ENCODE data around the gene ZNF165.

The ZNF165 gene

DNA sequence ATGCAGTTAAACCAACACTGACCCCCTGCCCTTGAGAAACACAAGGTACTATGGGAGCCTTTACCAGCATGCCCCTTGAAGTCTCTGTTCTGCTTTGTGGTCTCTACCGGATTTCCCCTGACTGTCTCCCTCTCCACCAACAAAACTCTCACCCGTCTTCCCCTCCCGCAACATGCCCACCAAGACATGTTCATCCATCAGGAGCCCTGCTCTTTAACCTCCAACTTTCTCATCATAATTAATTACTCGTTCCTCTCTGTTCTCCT lies 1.1 kb downstream of the ZNF165 start:
- TF ChIP-seq CTCF (IDR thresholded peaks at IDR 0.05): no peak

DNA sequence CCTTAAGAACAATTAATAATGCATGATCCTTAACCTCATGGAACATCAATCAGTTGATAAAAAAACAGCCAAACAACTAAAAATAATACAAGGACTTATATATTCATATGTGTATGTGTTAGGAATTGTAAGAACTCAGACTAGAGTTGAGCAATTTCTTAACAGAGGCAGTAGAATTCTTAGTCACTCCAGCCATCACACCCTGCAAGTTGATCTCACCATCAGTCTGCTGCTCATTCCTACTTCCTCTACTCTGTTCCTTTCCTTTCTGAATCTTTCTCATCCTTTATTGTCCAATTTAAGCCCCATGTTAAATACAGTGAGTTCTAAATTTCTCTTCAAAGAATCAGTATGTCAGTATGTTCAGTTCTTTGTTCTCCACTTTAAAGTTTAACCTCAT lies 2.6 kb downstream of the ZNF165 start:
- no peak for TF ChIP-seq CTCF (IDR thresholded peaks at IDR 0.05)

DNA sequence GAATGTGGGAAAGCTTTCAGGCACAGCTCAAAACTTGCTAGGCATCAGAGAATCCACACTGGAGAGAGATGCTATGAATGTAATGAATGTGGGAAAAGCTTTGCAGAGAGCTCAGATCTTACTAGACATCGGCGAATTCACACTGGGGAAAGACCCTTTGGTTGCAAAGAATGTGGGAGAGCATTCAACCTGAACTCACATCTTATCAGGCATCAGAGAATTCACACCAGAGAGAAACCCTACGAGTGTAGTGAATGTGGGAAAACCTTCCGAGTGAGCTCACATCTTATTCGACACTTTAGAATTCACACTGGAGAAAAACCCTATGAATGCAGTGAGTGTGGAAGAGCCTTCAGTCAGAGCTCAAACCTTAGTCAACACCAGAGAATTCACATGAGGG lies 8.7 kb downstream of the ZNF165 start:
- TF ChIP-seq CTCF (IDR thresholded peaks at IDR 0.05): no peak

DNA sequence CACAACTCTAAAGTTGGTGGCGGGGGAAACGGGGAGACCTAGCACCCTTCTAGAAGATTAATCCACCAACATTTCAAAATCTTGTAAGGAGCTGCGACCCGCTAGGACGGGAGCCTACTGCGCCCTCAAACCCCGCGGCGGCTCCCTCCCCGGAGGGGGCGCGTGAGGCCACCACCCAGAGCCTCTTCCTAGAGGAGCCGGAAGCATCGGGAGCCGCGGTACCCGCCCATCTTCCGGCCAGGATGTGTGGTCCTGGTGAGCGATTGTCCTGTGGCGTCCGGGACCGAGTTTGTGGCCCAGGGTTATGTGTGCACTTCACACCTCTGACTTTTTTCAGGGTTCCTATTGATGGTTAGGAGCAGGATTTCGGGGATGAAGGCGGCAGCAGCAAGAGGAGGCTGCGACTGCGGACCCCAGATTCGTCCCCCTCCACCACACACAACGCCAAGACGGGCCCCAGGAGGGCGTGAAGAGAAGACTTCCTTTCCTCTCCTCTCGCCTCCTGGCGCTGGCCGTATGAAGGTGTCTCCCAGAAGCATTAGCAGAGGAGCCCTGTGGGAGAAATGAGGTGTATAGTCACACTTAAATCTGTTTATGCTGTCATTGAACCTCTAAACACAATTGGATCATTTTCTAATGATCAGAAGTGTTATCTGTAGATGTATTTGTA lies 10.7 kb downstream of the ZNF165 start:
- no peak for TF ChIP-seq CTCF (IDR thresholded peaks at IDR 0.05)

DNA sequence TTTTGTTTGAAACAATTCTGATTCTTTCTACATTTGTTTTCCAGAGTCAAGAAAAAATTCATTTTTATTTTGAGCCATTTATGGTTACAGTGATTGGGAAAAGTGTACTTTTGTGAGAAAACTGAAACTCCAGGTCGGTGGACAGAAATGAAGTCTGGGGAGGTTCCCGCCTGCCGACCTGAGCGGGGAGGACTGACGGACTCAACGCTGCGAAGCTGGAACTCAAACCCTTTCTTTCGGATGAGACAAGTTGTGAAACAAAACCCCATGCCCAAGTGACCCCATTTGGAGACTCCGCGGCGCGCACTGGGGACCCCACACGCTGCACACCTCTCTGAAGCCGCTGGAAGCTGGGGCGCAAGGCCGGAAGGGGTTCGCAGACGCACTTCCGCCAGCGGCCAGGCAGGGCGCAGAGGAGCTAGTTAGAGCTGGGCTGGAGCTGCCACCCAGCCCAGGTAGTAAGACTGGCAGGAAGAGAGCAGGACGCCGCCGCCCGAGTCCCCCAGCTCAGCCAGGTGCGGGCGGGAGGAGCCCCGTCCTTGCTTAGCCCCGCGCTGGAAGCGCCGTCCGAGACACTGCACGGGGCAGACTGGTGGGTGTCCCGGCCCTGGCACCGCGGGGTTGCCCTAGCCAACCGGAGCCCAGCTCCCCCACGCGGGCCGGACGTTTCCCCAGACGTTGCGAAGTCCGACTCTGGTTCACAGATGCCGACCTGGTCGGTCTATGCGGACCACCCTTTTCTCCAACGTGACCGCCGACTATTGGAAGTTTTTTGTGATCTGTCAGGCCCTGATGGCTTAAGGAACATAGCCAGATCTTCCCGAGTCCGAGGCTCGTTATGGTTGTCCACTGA lies 24.2 kb downstream of the ZNF165 start:
- peak; percentile 45 for TF ChIP-seq CTCF (IDR thresholded peaks at IDR 0.05)

DNA sequence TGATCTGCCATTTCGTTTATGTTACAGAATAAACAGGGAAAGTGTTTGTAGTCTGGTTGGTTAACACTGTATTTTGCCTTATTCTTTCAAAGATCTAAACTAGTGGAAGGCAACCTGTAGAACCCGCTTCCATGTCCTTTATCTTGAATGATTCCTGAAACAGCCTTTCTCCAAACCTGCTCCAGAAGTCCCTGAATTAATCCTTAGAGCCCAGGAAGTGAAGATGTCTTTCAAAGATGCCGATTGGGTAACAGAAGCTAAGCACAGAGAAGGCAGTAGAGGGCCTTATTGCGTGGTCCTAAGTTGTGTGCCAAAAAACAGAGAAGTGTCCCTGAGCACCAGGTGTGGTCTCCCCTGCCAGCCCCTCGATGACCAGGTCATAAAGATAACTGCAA lies 24.9 kb downstream of the ZNF165 start:
- no peak for TF ChIP-seq CTCF (IDR thresholded peaks at IDR 0.05)

GRCh38 chr6:28107506-28107905 lies 27.1 kb downstream of the ZNF165 start:
- no peak for TF ChIP-seq CTCF (IDR thresholded peaks at IDR 0.05)

Measured in LNCAP (cell line).